Measurements from ENCODE around the gene TOLLIP.

TOLLIP gene

GRCh38 chr11:1233351-1234053 is 75.9 kb downstream of the TOLLIP start:
- POLR2A ChIA-PET: no interaction called here
- CTCF ChIA-PET: no interaction called here
- no peak for DNase-seq (ENCODE audit: extremely low spot score)
- TF ChIP-seq LEF1 (IDR thresholded peaks at IDR 0.05; ENCODE audit: borderline replicate concordance) (no peak), HDGF (IDR thresholded peaks at IDR 0.05; ENCODE audit: borderline replicate concordance) (no peak), NFRKB (IDR thresholded peaks at IDR 0.05) (no peak), CTBP1 (IDR thresholded peaks at IDR 0.05; ENCODE audit: borderline replicate concordance) (no peak), BHLHE40 (IDR thresholded peaks at IDR 0.05; ENCODE audit: borderline replicate concordance) (no peak), ZNF384 (IDR thresholded peaks at IDR 0.05) (no peak), FOXA1 (IDR thresholded peaks at IDR 0.05) (no peak), SP1 (IDR thresholded peaks at IDR 0.05) (no peak), FOXK2 (IDR thresholded peaks at IDR 0.05) (no peak), ARNT (IDR thresholded peaks at IDR 0.05) (no peak), ELF4 (IDR thresholded peaks at IDR 0.05) (no peak), L3MBTL2 (conservative IDR thresholded peaks at IDR 0.05) (no peak), TARDBP (IDR thresholded peaks at IDR 0.05) (no peak), FOXM1 (IDR thresholded peaks at IDR 0.05; ENCODE audit: borderline replicate concordance) (no peak), SUZ12 (IDR thresholded peaks at IDR 0.05) (no peak)

GRCh38 chr11:1232883-1233321 is 76.5 kb downstream of the TOLLIP start:
- ChIA-PET CTCF (no interaction called here), POLR2A (no interaction called here)
- no peak for DNase-seq (ENCODE audit: extremely low spot score)
- TF ChIP-seq FOXK2 (IDR thresholded peaks at IDR 0.05) (no peak), ZNF384 (IDR thresholded peaks at IDR 0.05) (no peak), TARDBP (IDR thresholded peaks at IDR 0.05) (no peak), ELF4 (IDR thresholded peaks at IDR 0.05) (no peak), NFRKB (IDR thresholded peaks at IDR 0.05) (no peak), HDGF (IDR thresholded peaks at IDR 0.05; ENCODE audit: borderline replicate concordance) (no peak), FOXA1 (IDR thresholded peaks at IDR 0.05) (no peak), PKNOX1 (IDR thresholded peaks at IDR 0.05) (no peak), SP1 (IDR thresholded peaks at IDR 0.05) (no peak)

- TF ChIP-seq PKNOX1 (IDR thresholded peaks at IDR 0.05): no peak
- TF ChIP-seq TARDBP (IDR thresholded peaks at IDR 0.05): no peak
- no peak for TF ChIP-seq LEF1 (IDR thresholded peaks at IDR 0.05; ENCODE audit: borderline replicate concordance)
- no peak for TF ChIP-seq BHLHE40 (IDR thresholded peaks at IDR 0.05; ENCODE audit: borderline replicate concordance)
- TF ChIP-seq ARNT (IDR thresholded peaks at IDR 0.05): no peak
- ChIA-PET POLR2A (no interaction called here), CTCF (no interaction called here)
- DNase-seq (ENCODE audit: extremely low spot score): no peak
Measured at GRCh38 chr11:1232021-1232882, 77.2 kb downstream of the TOLLIP start.

GRCh38 chr11:1231396-1232020 is 77.9 kb downstream of the TOLLIP start:
- no peak for DNase-seq (ENCODE audit: extremely low spot score)
- TF ChIP-seq NFRKB (IDR thresholded peaks at IDR 0.05) (no peak), L3MBTL2 (conservative IDR thresholded peaks at IDR 0.05) (no peak), ARNT (IDR thresholded peaks at IDR 0.05) (no peak), SP1 (IDR thresholded peaks at IDR 0.05) (no peak), PKNOX1 (IDR thresholded peaks at IDR 0.05) (no peak), BHLHE40 (IDR thresholded peaks at IDR 0.05; ENCODE audit: borderline replicate concordance) (no peak), CTBP1 (IDR thresholded peaks at IDR 0.05; ENCODE audit: borderline replicate concordance) (no peak), ELF4 (IDR thresholded peaks at IDR 0.05) (no peak), FOXM1 (IDR thresholded peaks at IDR 0.05; ENCODE audit: borderline replicate concordance) (no peak), LEF1 (IDR thresholded peaks at IDR 0.05; ENCODE audit: borderline replicate concordance) (no peak), ZNF384 (IDR thresholded peaks at IDR 0.05) (no peak), FOXA1 (IDR thresholded peaks at IDR 0.05) (no peak), HDGF (IDR thresholded peaks at IDR 0.05; ENCODE audit: borderline replicate concordance) (no peak), SUZ12 (IDR thresholded peaks at IDR 0.05) (no peak), FOXK2 (IDR thresholded peaks at IDR 0.05) (no peak), TARDBP (IDR thresholded peaks at IDR 0.05) (no peak)
- POLR2A ChIA-PET: no interaction called here
- CTCF ChIA-PET: no interaction called here

GRCh38 chr11:1230456-1231395 is 78.7 kb downstream of the TOLLIP start:
- DNase-seq (ENCODE audit: extremely low spot score): no peak
- TF ChIP-seq L3MBTL2 (conservative IDR thresholded peaks at IDR 0.05) (no peak), TARDBP (IDR thresholded peaks at IDR 0.05) (no peak), FOXA1 (IDR thresholded peaks at IDR 0.05) (no peak), CTBP1 (IDR thresholded peaks at IDR 0.05; ENCODE audit: borderline replicate concordance) (no peak), ZNF384 (IDR thresholded peaks at IDR 0.05) (no peak), SP1 (IDR thresholded peaks at IDR 0.05) (no peak), SUZ12 (IDR thresholded peaks at IDR 0.05) (no peak), BHLHE40 (IDR thresholded peaks at IDR 0.05; ENCODE audit: borderline replicate concordance) (no peak), ARNT (IDR thresholded peaks at IDR 0.05) (no peak), PKNOX1 (IDR thresholded peaks at IDR 0.05) (no peak)
- ChIA-PET POLR2A (no interaction called here), CTCF (no interaction called here)
